Cardiac fibroblast (primary cell): ENCODE measurements around the gene MAN1C1.

ENCODE experiments used
- DNase-seq, 2 donors: peaks; one replicate each; pipeline versions ENCODE4 v3.0.0 to v3.0.0-alpha.2; 2010; ENCODE audit warnings: low read depth in 2 of 2
- H3K4me3 ChIP-seq, 2 donors: replicated peaks in 1 of 2; 1 replicate in 1 of 2; 2 replicates in 1 of 2; pipeline ENCODE4 v1.5.1; 2011; ENCODE audit warnings: low read depth in 2 of 2, low read length in 2 of 2, mild to moderate bottlenecking in 2 of 2, moderate library complexity in 1 of 2
- CTCF ChIP-seq: IDR thresholded peaks from one replicate; pipeline ENCODE4 v1.5.1; 2011; ENCODE audit warnings: low read depth, mild to moderate bottlenecking, low read length, inconsistent platforms

MAN1C1 gene

GRCh38 chr1:25833158-25833557, 216.6 kb downstream of the MAN1C1 start:
- no peak overlapping the region for H3K4me3 ChIP-seq
- TF ChIP-seq CTCF, result no peak
- DNase-seq, result no peak
